HepG2 (cell line): ENCODE data around the gene CTDSP1. TPM values are rescaled to one million over a fixed set of nuclear protein-coding genes. Genes with fewer than 3 reads are reported as not detected.
A peak's percentile ranks its signal among the peaks of the same experiment; 100 is the strongest.

Source experiments
- ATAC-seq: fragments of 200-7000 bp; cut with Tn5 transposase; 3 replicates; pipeline ENCODE4 v1.9.1; 2020; ENCODE audit warnings: mild to moderate bottlenecking, moderate library complexity
- BruUV-seq: library from RNA; stranded (reverse); fragments of 400-500 nt; replicated peaks from 2 replicates; lab custom pipeline; 2021; lab: Mats Ljungman, UMichigan
- CTCF ChIA-PET: fragments of 300-600 bp; formaldehyde crosslinking; extraction: SDS; loops from one replicate; lab custom pipeline; 2021; ENCODE audit warnings: low total read pairs, inconsistent platforms, low intra/inter-chr PET ratio; lab: Yijun Ruan, JAX
- POLR2A ChIA-PET: fragments of 350-600 bp; sonication (Branson Sonifier 250); formaldehyde crosslinking; loops from one replicate; lab custom pipeline; 2020; ENCODE audit warnings: antibody characterized with exemption, inconsistent platforms; lab: Yijun Ruan, JAX
- DNase-seq: peaks from one replicate; pipeline ENCODE4 v3.0.0-alpha.2; 2015; ENCODE audit warnings: low spot score
- FAIRE-seq: peaks from 3 replicates; lab custom pipeline; 2011; peaks lifted over from hg19 to GRCh38; lab: Jason Lieb, UNC
- H2AFZ ChIP-seq: one replicate; pipeline ENCODE4 v1.6.1; 2011; ENCODE audit warnings: low read length, inconsistent platforms
- H3K27ac ChIP-seq: fragments of 300-600 bp; 3 replicates; pipeline ENCODE4 v1.8.0; 2011; ENCODE audit warnings: mixed run types, mild to moderate bottlenecking, mixed read lengths, low read length, inconsistent platforms; ENCODE audit not compliant: insufficient read depth; ENCODE audit errors: extremely low read length
- H3K27me3 ChIP-seq, 2 experiments: fragments of 200-600 bp in 1 of 2; 2 replicates in 1 of 2; 3 replicates in 1 of 2; pipeline versions ENCODE4 v1.6.0 to v1.8.0; 2011; ENCODE audit warnings: low read length in 2 of 2, mild to moderate bottlenecking in 2 of 2, moderate library complexity in 2 of 2, inconsistent platforms in 1 of 2; ENCODE audit not compliant: insufficient read depth in 2 of 2, control insufficient read depth in 1 of 2
- H3K36me3 ChIP-seq, 2 experiments: fragments of 200-600 bp in 1 of 2; replicated peaks in 1 of 2; 2 replicates in 1 of 2; 3 replicates in 1 of 2; pipeline versions ENCODE4 v1.5.1 to v1.8.0; 2011; ENCODE audit warnings: low read length in 2 of 2, inconsistent platforms in 1 of 2; ENCODE audit not compliant: insufficient read depth in 2 of 2, control insufficient read depth in 1 of 2
- H3K4me1 ChIP-seq: 2 replicates; pipeline ENCODE4 v1.5.1; 2012; ENCODE audit warnings: low read length, inconsistent platforms; ENCODE audit not compliant: insufficient read depth
- H3K4me2 ChIP-seq: 2 replicates; pipeline ENCODE4 v1.6.0; 2011; ENCODE audit warnings: low read depth, low read length, inconsistent platforms
- H3K4me3 ChIP-seq, 3 experiments: fragments of 200-600 bp in 1 of 3; sonication (generic), shearing (Covaris generic) in 1 of 3; replicated peaks in 1 of 3; 2 replicates each; pipeline ENCODE4 v1.5.1; 2011 to 2016; ENCODE audit warnings: low read length in 3 of 3, inconsistent platforms in 2 of 3, low read depth in 2 of 3, mild to moderate bottlenecking in 2 of 3, control low read depth in 1 of 3, mixed read lengths in 1 of 3; ENCODE audit not compliant: insufficient read depth in 1 of 3
- H3K79me2 ChIP-seq: one replicate; pipeline ENCODE4 v1.6.1; 2011; ENCODE audit warnings: low read length, inconsistent platforms; ENCODE audit not compliant: insufficient read depth
- H3K9ac ChIP-seq: 2 replicates; pipeline ENCODE4 v1.6.0; 2011; ENCODE audit warnings: mild to moderate bottlenecking, low read depth, low read length, inconsistent platforms; ENCODE audit not compliant: insufficient read depth
- H3K9me3 ChIP-seq: 2 replicates; pipeline ENCODE4 v1.5.1; 2012; ENCODE audit warnings: mild to moderate bottlenecking, low read length
- H4K20me1 ChIP-seq: 2 replicates; pipeline ENCODE4 v1.6.0; 2011; ENCODE audit warnings: inconsistent platforms, mild to moderate bottlenecking, low read length, moderate library complexity; ENCODE audit not compliant: insufficient read depth
- AGO2 ChIP-seq: fragments of 200-400 bp; formaldehyde crosslinking; optimal IDR thresholded peaks from 2 replicates; pipeline ENCODE3; 2017; ENCODE audit warnings: mild to moderate bottlenecking, low read depth, low read length, moderate library complexity
- FOXK1 ChIP-seq: sonication (generic); formaldehyde crosslinking; IDR thresholded peaks from 2 replicates; pipeline ENCODE4 v1.4.0; 2020; ENCODE audit warnings: low read depth, missing genetic modification reagents, borderline replicate concordance
- RBFOX2 ChIP-seq: fragments of 200-400 bp; formaldehyde crosslinking; IDR thresholded peaks from 2 replicates; pipeline ENCODE4 v1.6.1; 2017; ENCODE audit warnings: low read depth, mild to moderate bottlenecking, low read length
- RBM39 ChIP-seq: fragments of 200-400 bp; formaldehyde crosslinking; IDR thresholded peaks from one replicate; pipeline ENCODE4 v1.6.1; 2018; ENCODE audit warnings: antibody characterized with exemption, mild to moderate bottlenecking, low read depth, low read length; ENCODE audit not compliant: poor library complexity, severe bottlenecking
- SKIL ChIP-seq: sonication (generic); formaldehyde crosslinking; IDR thresholded peaks from 2 replicates; pipeline ENCODE4 v1.8.0; 2022; ENCODE audit warnings: missing genetic modification reagents, mild to moderate bottlenecking, moderate library complexity, borderline replicate concordance
- ZFP36L1 ChIP-seq: sonication (generic); formaldehyde crosslinking; IDR thresholded peaks from 2 replicates; pipeline ENCODE4 v1.8.0; 2022; ENCODE audit warnings: mild to moderate bottlenecking, missing genetic modification reagents, moderate library complexity
- ZNF441 ChIP-seq: sonication (generic); formaldehyde crosslinking; IDR thresholded peaks from 2 replicates; pipeline ENCODE4 v1.7.0; 2021; ENCODE audit warnings: missing genetic modification reagents, borderline replicate concordance
- WGBS: methylation state at CpG from one replicate; pipeline ENCODE4 v1.1.6; 2017; ENCODE audit warnings: low lambda C conversion rate; 5-methylcytosine and 5-hydroxymethylcytosine counted together
- in situ Hi-C: cut with HindIII; loops from 2 replicates; pipeline ENCODE4 v1.10.0; 2017; ENCODE audit warnings: low pct_unique_long_range_greater_than_20kb; ENCODE audit not compliant: extremely low pct_ligation_motif_present
- intact Hi-C: fragments of 100-400 bp; cut with micrococcal nuclease; formaldehyde crosslinking; loops from one replicate; pipeline ENCODE4 v1.10.0; 2022; ENCODE audit not compliant: unreplicated experiment
- polyA plus RNA-seq, 8 experiments: library from polyadenylated mRNA; depleted of rRNA in 3 of 8; stranded (reverse) in 7 of 8; unstranded in 1 of 8; fragments of >200 nt; fragmentation: Illumina TruSeq in 4 of 8; extraction: Trizol in 4 of 8; gene quantifications; 2 replicates each; pipeline versions ENCODE4 v1.2.1 to v1.2.3, GENCODE V29; 2011 to 2016; ENCODE audit warnings: low read depth in 4 of 8, missing spikeins in 1 of 8, mixed read lengths in 1 of 8; ENCODE audit not compliant: insufficient read depth in 1 of 8
- total RNA-seq, 5 experiments: library from RNA; depleted of rRNA; stranded (reverse); fragments of >200 nt; fragmentation: Illumina TruSeq; extraction: Trizol; gene quantifications; 2 replicates each; pipeline ENCODE4 v1.2.3, GENCODE V29; 2016; ENCODE audit warnings: low read depth in 1 of 5
- TF ChIP-seq, protein P1 (sequence below): sonication (generic); formaldehyde crosslinking; IDR thresholded peaks from 2 replicates; pipeline ENCODE4 v1.4.0; 2020; ENCODE audit warnings: missing genetic modification reagents
- TF ChIP-seq, protein P2 (sequence below): sonication (generic); formaldehyde crosslinking; IDR thresholded peaks from 2 replicates; pipeline ENCODE4 v1.4.0; 2020; ENCODE audit warnings: missing genetic modification reagents, borderline replicate concordance
- TF ChIP-seq, protein P3 (sequence below): sonication (generic); formaldehyde crosslinking; IDR thresholded peaks from 2 replicates; pipeline ENCODE4 v1.5.1; 2020; ENCODE audit warnings: mild to moderate bottlenecking, missing genetic modification reagents, moderate library complexity

CTDSP1 gene
- total and polyA plus RNA-seq, 2 of the 13 experiments (the other 11 are each of a cell fraction or from before 2014, with no cell fraction given): 91.0 to 268 TPM

DNA sequence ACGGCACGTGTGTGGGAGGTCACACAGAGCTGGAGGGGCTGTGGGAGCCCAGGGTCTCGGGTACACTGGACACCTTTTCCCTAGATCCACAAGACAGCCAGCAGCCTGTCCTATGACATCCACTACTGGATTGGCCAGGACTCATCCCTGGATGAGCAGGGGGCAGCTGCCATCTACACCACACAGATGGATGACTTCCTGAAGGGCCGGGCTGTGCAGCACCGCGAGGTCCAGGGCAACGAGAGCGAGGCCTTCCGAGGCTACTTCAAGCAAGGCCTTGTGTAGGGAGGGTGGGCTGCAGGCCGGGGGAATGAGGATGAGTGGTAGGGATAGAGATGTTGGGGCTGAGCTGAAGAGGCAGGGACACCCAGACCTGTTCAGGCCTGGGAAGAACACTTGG is 25.9 kb downstream of the CTDSP1 start (continued):
- TF ChIP-seq, protein P1, sequence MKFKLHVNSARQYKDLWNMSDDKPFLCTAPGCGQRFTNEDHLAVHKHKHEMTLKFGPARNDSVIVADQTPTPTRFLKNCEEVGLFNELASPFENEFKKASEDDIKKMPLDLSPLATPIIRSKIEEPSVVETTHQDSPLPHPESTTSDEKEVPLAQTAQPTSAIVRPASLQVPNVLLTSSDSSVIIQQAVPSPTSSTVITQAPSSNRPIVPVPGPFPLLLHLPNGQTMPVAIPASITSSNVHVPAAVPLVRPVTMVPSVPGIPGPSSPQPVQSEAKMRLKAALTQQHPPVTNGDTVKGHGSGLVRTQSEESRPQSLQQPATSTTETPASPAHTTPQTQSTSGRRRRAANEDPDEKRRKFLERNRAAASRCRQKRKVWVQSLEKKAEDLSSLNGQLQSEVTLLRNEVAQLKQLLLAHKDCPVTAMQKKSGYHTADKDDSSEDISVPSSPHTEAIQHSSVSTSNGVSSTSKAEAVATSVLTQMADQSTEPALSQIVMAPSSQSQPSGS (CRISPR knock-in tag): no peak
- TF ChIP-seq ZNF441: no peak
- TF ChIP-seq, protein P2, sequence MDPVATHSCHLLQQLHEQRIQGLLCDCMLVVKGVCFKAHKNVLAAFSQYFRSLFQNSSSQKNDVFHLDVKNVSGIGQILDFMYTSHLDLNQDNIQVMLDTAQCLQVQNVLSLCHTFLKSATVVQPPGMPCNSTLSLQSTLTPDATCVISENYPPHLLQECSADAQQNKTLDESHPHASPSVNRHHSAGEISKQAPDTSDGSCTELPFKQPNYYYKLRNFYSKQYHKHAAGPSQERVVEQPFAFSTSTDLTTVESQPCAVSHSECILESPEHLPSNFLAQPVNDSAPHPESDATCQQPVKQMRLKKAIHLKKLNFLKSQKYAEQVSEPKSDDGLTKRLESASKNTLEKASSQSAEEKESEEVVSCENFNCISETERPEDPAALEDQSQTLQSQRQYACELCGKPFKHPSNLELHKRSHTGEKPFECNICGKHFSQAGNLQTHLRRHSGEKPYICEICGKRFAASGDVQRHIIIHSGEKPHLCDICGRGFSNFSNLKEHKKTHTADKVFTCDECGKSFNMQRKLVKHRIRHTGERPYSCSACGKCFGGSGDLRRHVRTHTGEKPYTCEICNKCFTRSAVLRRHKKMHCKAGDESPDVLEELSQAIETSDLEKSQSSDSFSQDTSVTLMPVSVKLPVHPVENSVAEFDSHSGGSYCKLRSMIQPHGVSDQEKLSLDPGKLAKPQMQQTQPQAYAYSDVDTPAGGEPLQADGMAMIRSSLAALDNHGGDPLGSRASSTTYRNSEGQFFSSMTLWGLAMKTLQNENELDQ (CRISPR knock-in tag): no peak
- TF ChIP-seq FOXK1: no peak

DNA sequence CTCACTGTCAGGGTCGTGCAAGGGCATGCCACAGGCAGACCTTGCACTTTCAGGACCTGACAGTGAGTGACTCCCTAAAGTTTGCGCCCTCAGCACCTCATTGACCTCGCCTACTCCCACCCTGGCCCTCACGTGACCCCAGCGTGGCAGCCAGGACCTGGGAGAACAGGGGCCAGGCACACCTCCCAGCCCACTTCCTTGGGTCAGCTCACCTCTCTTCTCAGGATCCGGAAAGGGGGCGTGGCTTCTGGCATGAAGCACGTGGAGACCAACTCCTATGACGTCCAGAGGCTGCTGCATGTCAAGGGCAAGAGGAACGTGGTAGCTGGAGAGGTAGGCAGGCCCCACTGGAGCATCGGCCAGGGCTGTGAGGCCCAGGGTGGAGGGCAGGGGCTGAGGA is 28.1 kb downstream of the CTDSP1 start:
- 0 out of 2 replicates have a peak, but pooled peaks cover under 1% of the 10 kb centered on the region for H4K20me1 ChIP-seq

More for the DNA sequence above, 28.1 kb downstream of the CTDSP1 start:
- Histone ChIP-seq H2AFZ (no peak overlapping the region), H3K4me2 (no peak overlapping the region), H3K79me2 (no peaks in the 10 kb centered on the region), H3K4me3 (no peak overlapping the region), H3K27me3 (no peaks in the 10 kb centered on the region), H3K9me3 (no peaks in the 10 kb centered on the region)
- WGBS: 93% methylated on average over 11 of the region's 11 CpGs
- FAIRE-seq: no peak
- CTCF ChIA-PET: no interaction called here
- in situ Hi-C loops: no loop called here
- TF ChIP-seq SKIL (no peak), AGO2 (peak; percentile 59), ZFP36L1 (CRISPR knock-in tag) (no peak), RBFOX2 (0 out of 2 replicates have a peak, but pooled peaks have one; percentile 20), RBM39 (peak; percentile 51)
- TF ChIP-seq, protein P3, sequence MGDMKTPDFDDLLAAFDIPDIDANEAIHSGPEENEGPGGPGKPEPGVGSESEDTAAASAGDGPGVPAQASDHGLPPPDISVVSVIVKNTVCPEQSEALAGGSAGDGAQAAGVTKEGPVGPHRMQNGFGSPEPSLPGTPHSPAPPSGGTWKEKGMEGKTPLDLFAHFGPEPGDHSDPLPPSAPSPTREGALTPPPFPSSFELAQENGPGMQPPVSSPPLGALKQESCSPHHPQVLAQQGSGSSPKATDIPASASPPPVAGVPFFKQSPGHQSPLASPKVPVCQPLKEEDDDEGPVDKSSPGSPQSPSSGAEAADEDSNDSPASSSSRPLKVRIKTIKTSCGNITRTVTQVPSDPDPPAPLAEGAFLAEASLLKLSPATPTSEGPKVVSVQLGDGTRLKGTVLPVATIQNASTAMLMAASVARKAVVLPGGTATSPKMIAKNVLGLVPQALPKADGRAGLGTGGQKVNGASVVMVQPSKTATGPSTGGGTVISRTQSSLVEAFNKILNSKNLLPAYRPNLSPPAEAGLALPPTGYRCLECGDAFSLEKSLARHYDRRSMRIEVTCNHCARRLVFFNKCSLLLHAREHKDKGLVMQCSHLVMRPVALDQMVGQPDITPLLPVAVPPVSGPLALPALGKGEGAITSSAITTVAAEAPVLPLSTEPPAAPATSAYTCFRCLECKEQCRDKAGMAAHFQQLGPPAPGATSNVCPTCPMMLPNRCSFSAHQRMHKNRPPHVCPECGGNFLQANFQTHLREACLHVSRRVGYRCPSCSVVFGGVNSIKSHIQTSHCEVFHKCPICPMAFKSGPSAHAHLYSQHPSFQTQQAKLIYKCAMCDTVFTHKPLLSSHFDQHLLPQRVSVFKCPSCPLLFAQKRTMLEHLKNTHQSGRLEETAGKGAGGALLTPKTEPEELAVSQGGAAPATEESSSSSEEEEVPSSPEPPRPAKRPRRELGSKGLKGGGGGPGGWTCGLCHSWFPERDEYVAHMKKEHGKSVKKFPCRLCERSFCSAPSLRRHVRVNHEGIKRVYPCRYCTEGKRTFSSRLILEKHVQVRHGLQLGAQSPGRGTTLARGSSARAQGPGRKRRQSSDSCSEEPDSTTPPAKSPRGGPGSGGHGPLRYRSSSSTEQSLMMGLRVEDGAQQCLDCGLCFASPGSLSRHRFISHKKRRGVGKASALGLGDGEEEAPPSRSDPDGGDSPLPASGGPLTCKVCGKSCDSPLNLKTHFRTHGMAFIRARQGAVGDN (CRISPR knock-in tag): peak; percentile 26
- TF ChIP-seq, all 625 proteins: peak for 4
- ATAC-seq (no peak), DNase-seq (no peak)
- H3K36me3 ChIP-seq: peaks cover 58 to 77% of the 10 kb centered on the region in 2 experiments
- no peak overlapping the region for H3K9ac ChIP-seq
- H3K4me1 ChIP-seq: peaks cover 5% of the 10 kb centered on the region
- POLR2A ChIA-PET: no interaction called here
- intact Hi-C loops: no loop called here
- H3K27ac ChIP-seq: no peak overlapping the region
- no TSS peak for BruUV-seq
